Measurements from ENCODE around the gene TNNC1.

TNNC1 gene

GRCh38 chr3:52468336-52468735, 14.5 kb upstream of the TNNC1 start:
- DNase-seq: no peak
- in situ Hi-C loops (cut with MboI; ENCODE audit: low pct_unique_long_range_greater_than_20kb, low sequenced_read_pairs): no loop called here

GRCh38 chr3:52463416-52463815, 9.6 kb upstream of the TNNC1 start:
- DNase-seq: no peak
- in situ Hi-C loops (cut with MboI; ENCODE audit: low pct_unique_long_range_greater_than_20kb, low sequenced_read_pairs): no loop called here

- in situ Hi-C loops (cut with MboI; ENCODE audit: low pct_unique_long_range_greater_than_20kb, low sequenced_read_pairs): no loop called here
- no peak for DNase-seq
Measured at GRCh38 chr3:52461874-52462273, 8.0 kb upstream of the TNNC1 start.

GRCh38 chr3:52458770-52459545, 5.1 kb upstream of the TNNC1 start:
- in situ Hi-C loops (cut with MboI; ENCODE audit: low pct_unique_long_range_greater_than_20kb, low sequenced_read_pairs): no loop called here

GRCh38 chr3:52458031-52458760, 4.4 kb upstream of the TNNC1 start:
- no peak for DNase-seq
- in situ Hi-C loops (cut with MboI; ENCODE audit: low pct_unique_long_range_greater_than_20kb, low sequenced_read_pairs): no loop called here

More at GRCh38 chr3:52458770-52459545, 5.1 kb upstream of the TNNC1 start:
- no peak for DNase-seq

GRCh38 chr3:52456800-52457183, 3.0 kb upstream of the TNNC1 start:
- no peak for DNase-seq
- in situ Hi-C loops (cut with MboI; ENCODE audit: low pct_unique_long_range_greater_than_20kb, low sequenced_read_pairs): no loop called here

GRCh38 chr3:52456169-52456799, 2.4 kb upstream of the TNNC1 start:
- in situ Hi-C loops (cut with MboI; ENCODE audit: low pct_unique_long_range_greater_than_20kb, low sequenced_read_pairs): no loop called here
- DNase-seq: no peak

- in situ Hi-C loops (cut with MboI; ENCODE audit: low pct_unique_long_range_greater_than_20kb, low sequenced_read_pairs): no loop called here
- DNase-seq: peak; percentile 65
Measured at GRCh38 chr3:52455283-52456168, 1.7 kb upstream of the TNNC1 start, which contains the start of gene NISCH. TSS of gene NISCH (plus strand) at chr3:52455604. CDS start at chr3:52455642, 38 bp downstream.

GRCh38 chr3:52454938-52455282, 1.1 kb upstream of the TNNC1 start:
- no peak for DNase-seq
- in situ Hi-C loops (cut with MboI; ENCODE audit: low pct_unique_long_range_greater_than_20kb, low sequenced_read_pairs): no loop called here

- no peak for DNase-seq
- in situ Hi-C loops (cut with MboI; ENCODE audit: low pct_unique_long_range_greater_than_20kb, low sequenced_read_pairs): no loop called here
Measured at GRCh38 chr3:52454250-52454937, 553 bp upstream of the TNNC1 start.

GRCh38 chr3:52452570-52453221, 1.1 kb downstream of the TNNC1 start:
- no peak for DNase-seq
- in situ Hi-C loops (cut with MboI; ENCODE audit: low pct_unique_long_range_greater_than_20kb, low sequenced_read_pairs): no loop called here

GRCh38 chr3:52452126-52452525, 1.7 kb downstream of the TNNC1 start:
- in situ Hi-C loops (cut with MboI; ENCODE audit: low pct_unique_long_range_greater_than_20kb, low sequenced_read_pairs): no loop called here
- DNase-seq: no peak

GRCh38 chr3:52451237-52452083, 2.4 kb downstream of the TNNC1 start:
- in situ Hi-C loops (cut with MboI; ENCODE audit: low pct_unique_long_range_greater_than_20kb, low sequenced_read_pairs): no loop called here
- DNase-seq: no peak

- in situ Hi-C loops (cut with MboI; ENCODE audit: low pct_unique_long_range_greater_than_20kb, low sequenced_read_pairs): no loop called here
- no peak for DNase-seq
Measured at GRCh38 chr3:52450489-52451236, 3.2 kb downstream of the TNNC1 start.

GRCh38 chr3:52447512-52448355, 6.1 kb downstream of the TNNC1 start:
- in situ Hi-C loops (cut with MboI; ENCODE audit: low pct_unique_long_range_greater_than_20kb, low sequenced_read_pairs): no loop called here
- no peak for DNase-seq
